ENCODE measurements around the gene AOX1. TPM values are rescaled to one million over a fixed set of nuclear protein-coding genes. Genes with fewer than 3 reads are reported as not detected.

AOX1 gene
- total and polyA plus RNA-seq, 10 of the 15 experiments (the other 5 are each of a cell fraction or from before 2014, with no cell fraction given): 0.03 to 0.56 (median 0.19) TPM; not detected in 6

DNA sequence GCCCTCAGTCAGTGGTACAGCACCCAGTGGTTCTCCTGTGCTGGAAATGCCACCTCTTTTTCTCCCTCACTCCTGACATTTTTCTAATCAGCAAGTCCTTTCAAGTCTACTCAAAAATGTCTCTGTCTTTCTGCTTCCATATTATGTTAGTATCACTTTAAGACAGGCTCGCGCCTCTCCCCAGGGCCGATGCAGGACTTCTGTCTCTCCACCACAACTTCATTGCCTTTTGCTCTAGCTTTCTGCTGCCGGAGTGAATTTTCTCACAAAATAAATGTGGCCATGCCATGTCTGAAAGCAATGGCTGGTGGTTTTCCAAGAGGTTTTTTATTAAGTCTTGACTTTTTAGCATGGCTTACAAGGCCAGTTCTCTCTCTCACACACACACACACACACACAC is 73.6 kb downstream of the AOX1 start (continued):
- TF ChIP-seq MYC (IDR thresholded peaks at IDR 0.05; ENCODE audit: insufficient read depth, insufficient read length, insufficient replicate concordance, low read length, severe bottlenecking): no peak
- no peak for TF ChIP-seq EED (IDR thresholded peaks at IDR 0.05; ENCODE audit: low read depth)
- TF ChIP-seq CHD4 (IDR thresholded peaks at IDR 0.05): no peak
- no peak for TF ChIP-seq CEBPB (IDR thresholded peaks at IDR 0.05; ENCODE audit: borderline replicate concordance in 1 of 2, low read depth in 2 of 2, low read length in 2 of 2)
- no peak for TF ChIP-seq IKZF2 (IDR thresholded peaks at IDR 0.05)
- no peak for TF ChIP-seq NFYB (IDR thresholded peaks at IDR 0.05; ENCODE audit: insufficient read depth, low read depth, low read length)
- TF ChIP-seq HDAC2 (IDR thresholded peaks at IDR 0.05): no peak
- TF ChIP-seq ZNF217 (IDR thresholded peaks at IDR 0.05): no peak
- TF ChIP-seq IRF3 (IDR thresholded peaks at IDR 0.05): no peak

GRCh38 chr2:200661477-200661876 is 75.7 kb downstream of the AOX1 start:
- intact Hi-C loops (cut with micrococcal nuclease; ENCODE audit: unreplicated experiment): no loop called here
- no peaks in the 10 kb centered on the region for H4K20me1 ChIP-seq (ENCODE audit: control insufficient read depth, insufficient read depth)
- H3K9ac ChIP-seq (ENCODE audit: control insufficient read depth, insufficient read depth, low read length): no peak overlapping the region
- no peak overlapping the region for H3K4me2 ChIP-seq (ENCODE audit: control insufficient read depth, insufficient read depth)
- no peak overlapping the region for H2AFZ ChIP-seq (ENCODE audit: control insufficient read depth, low read depth, low read length)
- H3K4me1 ChIP-seq (ENCODE audit: control insufficient read depth, insufficient read depth, low read length): no peaks in the 10 kb centered on the region
- no peaks in the 10 kb centered on the region; a peak in 1 of 4 replicates for H3K27me3 ChIP-seq (replicated peaks in 1 of 2; ENCODE audit: control insufficient read depth in 2 of 2, insufficient read depth in 2 of 2, low read length in 1 of 2)
- no peak for TF ChIP-seq GATAD2B (conservative IDR thresholded peaks at IDR 0.05; ENCODE audit: low read depth)
- no peak for TF ChIP-seq RELB (IDR thresholded peaks at IDR 0.05; ENCODE audit: low read depth)
- TF ChIP-seq ATF3 (IDR thresholded peaks at IDR 0.05; ENCODE audit: borderline replicate concordance, extremely low read depth, low read depth, low read length): no peak
- no peak for TF ChIP-seq ZNF274 (IDR thresholded peaks at IDR 0.05; ENCODE audit: insufficient read depth, insufficient read length)
- no peak for TF ChIP-seq BMI1 (IDR thresholded peaks at IDR 0.05; ENCODE audit: borderline replicate concordance)
- TF ChIP-seq IRF3 (IDR thresholded peaks at IDR 0.05): no peak
- TF ChIP-seq SMC3 (IDR thresholded peaks at IDR 0.05; ENCODE audit: borderline replicate concordance, low read length): no peak
- FAIRE-seq (no peak), DNase-seq (ENCODE audit: low read depth, low spot score) (no peak), ATAC-seq (no peak)
- CTCF ChIA-PET: interaction anchor here (1.4 kb wide), 1 partner anchor 178 kb away, joined by 3 read pairs; no protein-coding TSS in a partner anchor
- no peaks in the 10 kb centered on the region for H3K9me3 ChIP-seq (replicated peaks; ENCODE audit: control insufficient read depth, insufficient read depth, low read length)
- H3K27ac ChIP-seq (ENCODE audit: control insufficient read depth, insufficient read depth): no peak overlapping the region
- no peak overlapping the region for H3K4me3 ChIP-seq
- WGBS (ENCODE audit: insufficient coverage, insufficient replicate concordance, low lambda C conversion rate, missing lambda C conversion rate): 4% methylated on average over 1 of the region's 1 CpG
- SMC1A ChIA-PET (ENCODE audit: uncharacterized antibody, unreplicated experiment): no interaction called here
- BruUV-seq (replicated peaks): no TSS peak
- POLR2A ChIA-PET: no interaction called here
- H3K79me2 ChIP-seq (ENCODE audit: control insufficient read depth, insufficient read depth, low read length): no peaks in the 10 kb centered on the region
- in situ Hi-C loops (cut with MboI): no loop called here
- RAD21 ChIA-PET (ENCODE audit: unreplicated experiment): no interaction called here
- H3K36me3 ChIP-seq (ENCODE audit: control insufficient read depth in 2 of 2, insufficient read depth in 2 of 2, low read length in 1 of 2): no peaks in the 10 kb centered on the region

All from GM12878 (cell line).